GM19395 (cell line): ENCODE measurements around the gene ATG2A.

Experiments used
- ATAC-seq: cut with Tn5 transposase; IDR thresholded peaks from one replicate; pipeline ENCODE4 v1.9.1; 2021; ENCODE audit warnings: mild to moderate bottlenecking, moderate library complexity; ENCODE audit not compliant: unreplicated experiment

ATG2A gene

DNA sequence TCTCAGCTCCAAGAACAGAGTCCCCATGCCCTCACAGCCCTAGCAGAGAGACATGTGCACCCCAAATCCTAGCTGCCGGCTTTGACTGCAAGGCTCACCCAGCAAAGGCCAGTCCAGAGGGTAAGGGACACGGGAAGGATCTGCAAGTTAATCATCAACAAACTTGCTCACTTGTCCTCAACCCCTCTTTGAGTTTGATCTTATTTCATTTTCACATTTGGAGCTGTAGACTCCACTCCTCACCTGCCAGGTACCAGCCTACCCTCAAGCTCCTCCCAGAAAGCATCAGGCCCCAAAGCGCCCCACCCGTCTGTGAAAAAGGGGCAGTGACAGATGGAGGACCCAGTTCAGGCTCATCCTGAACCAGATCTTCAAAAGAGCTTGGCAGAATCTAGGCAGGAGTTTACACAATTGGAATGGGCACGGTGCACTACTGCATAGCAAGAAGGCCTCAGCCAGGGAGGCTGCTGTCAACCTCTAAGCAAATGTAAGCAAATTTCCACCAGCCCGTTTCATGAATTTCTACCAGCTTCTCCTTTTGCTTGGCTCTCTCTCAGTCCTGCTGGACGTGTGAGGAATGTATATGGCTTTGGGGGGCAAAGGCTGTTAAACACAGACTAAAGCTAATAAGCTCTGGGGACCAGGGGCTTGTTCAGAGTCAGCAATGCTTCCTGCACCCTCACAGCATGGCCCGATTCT is 44.1 kb downstream of the ATG2A start:
- no peak for ATAC-seq

DNA sequence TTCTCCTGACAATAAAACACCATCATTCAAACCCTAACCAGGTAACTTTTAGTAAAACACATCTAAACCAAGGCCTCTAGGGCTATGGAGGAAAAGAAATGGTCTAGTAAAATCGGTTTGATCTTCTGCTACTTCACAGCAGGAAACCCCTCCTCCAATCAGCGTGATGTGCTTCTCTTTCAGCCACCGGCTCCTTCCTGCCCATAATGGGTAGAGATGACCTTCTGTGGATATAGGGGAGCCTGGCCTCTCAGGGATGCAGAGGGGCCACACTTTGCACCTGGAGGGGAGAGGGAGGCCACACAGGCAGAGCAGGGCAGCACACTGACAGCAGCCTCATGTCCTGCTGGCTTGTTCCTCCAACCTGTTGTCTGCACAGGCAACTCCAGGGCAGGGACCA is 45.5 kb downstream of the ATG2A start:
- no peak for ATAC-seq

DNA sequence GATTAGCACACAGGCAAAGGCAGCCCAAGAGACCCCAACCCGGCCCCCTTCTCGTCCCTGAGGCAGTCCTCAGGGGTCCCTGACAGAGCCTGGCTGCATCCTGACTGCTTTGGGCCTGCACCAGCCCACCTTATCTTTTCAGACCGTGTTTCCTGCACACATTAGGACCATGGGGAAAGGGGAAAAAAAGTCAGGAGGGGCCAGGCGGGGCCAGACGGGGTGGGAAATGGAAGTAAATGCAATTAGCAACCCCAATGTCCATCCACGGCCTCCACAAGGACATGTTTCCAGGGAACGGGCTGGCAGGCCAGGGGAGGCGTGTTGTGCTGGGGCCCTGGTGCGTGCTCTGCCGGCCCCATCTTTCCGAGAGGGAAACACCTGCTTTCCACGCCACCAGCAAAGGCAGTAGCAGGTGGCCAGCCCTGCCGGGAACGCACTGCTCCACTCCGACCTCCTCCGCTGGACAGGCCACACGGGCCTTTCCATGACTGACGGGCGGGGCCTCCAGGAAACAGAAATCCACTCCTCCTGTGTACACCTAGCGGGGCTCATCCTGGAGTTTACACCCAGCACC is 46.0 kb downstream of the ATG2A start:
- no peak for ATAC-seq

DNA sequence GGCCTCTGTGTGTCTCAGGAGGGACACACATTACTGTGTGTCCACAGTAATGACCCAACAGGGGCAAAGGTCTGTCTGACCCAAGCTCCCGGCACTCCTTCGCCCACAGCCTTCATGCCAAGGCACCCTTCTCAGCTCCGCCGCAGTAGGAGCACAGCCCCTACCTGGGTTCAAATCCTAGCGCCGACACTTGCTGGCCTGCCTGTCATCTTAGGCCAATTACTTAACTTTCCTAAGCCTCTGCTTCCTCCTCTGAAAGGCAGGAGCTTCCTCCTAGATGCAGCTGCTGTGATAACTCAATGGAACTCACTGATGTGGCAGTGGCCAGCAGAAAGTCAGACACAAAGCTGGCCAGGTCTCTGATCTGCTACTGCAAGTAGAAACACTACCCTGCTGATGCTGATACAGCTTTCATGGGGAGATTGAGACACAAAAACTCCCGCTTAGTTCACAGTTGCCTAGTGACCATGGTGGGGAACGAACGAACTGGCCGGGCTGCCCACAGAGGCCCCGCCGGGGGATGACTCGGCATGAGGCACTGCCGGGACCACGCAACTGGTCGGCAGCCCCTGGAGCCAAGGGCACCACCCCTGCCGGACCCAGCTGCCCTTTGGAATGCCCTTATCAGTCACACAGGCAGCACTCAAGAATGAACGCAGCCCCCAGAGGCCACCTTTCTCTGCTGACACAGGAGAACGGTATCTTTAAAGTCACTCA is 46.7 kb downstream of the ATG2A start:
- ATAC-seq, result no peak

DNA sequence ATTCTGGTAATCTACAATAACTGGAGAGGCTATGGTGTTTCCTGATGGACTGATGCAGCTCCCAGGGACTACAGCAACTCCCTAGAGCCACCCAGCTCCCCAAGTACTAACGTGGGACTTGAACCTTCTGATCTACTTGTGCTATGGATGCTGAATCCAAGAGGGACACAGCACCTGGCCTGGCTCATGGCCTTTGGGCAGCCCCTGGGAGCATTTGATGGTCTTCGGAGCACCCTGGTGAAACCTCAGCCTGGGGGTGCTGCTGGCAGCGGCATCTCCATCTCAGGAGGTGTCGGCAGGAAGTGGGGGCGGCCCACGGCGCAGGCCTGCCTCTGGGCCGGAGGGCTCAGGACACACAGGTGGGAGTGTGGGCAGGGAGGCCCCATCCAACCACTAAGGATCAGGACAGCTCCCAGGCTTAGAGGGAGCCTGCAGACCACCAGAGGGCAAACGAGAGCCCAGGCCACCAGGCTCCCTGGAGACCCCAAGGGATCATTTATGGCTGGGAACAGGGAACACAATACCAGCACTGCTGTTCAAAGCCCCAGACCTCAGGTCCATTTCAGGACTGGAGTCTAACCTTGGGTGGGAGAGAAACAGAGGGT is 47.3 kb downstream of the ATG2A start:
- ATAC-seq, result no peak

DNA sequence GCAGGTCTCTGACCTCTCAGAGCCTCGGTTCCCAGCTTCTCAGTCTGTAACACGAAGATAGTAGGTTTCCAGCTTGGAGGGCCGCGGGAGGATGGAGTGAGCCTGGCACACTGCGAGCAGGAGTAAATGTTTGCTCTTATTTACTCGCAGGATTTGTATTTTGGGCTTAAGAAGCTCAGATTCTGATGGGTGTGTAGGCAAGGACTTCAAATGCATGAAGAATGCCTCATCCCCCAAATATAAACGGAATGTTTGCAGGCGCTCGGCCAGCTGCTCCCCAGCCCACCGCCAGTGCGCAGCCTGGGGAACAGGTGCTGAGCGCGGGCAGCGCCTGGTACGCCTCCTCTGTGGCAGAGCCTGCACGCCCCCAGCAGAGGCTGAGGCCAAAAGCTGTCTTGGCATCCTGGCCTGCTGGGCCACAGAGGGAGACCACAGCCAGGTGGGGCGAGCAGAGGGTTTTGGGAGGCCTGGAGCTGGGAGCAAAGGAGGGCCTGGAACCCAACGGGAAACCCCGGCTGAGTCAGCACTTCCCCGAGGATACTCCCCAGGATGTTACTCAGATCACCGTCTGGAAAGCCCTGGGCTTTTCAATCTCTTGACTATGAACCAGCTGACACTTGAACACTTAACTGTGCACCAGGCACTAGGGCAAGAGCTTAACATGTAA is 48.0 kb downstream of the ATG2A start:
- ATAC-seq, result no peak

DNA sequence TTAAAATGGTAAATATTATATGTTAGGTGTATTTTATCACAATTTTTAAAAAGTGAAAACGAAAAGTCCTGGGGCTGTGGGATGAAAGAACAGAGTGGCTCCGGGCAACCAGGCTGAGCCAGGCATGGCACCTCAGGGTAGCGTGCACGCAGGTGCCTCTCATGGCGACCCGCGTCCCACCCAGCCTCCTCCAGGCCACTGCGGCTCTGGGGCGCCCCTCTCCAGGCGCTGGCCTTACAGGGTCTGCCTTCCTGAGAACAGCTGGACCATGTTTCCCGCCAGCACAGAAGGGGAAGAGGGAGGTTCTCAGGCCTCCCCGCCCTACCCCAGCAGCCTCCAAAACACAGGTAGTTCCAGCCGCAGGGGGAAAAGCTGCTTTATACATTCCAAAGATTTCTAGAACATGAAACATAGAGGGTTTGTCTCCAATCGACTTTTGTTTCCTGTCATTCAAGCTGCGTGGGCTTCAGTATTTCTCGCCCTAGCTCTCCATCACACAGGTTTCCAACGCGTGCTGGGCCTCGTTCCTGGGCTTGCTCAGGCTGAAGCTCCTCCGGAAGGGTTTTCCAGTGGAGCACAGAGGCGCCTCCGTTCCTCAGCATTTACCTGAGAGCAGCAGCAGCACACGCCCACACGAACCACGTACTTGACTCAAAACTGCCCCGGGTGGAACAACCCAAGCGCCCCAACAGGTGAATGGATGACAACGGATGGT is 49.1 kb downstream of the ATG2A start:
- ATAC-seq, result no peak

DNA sequence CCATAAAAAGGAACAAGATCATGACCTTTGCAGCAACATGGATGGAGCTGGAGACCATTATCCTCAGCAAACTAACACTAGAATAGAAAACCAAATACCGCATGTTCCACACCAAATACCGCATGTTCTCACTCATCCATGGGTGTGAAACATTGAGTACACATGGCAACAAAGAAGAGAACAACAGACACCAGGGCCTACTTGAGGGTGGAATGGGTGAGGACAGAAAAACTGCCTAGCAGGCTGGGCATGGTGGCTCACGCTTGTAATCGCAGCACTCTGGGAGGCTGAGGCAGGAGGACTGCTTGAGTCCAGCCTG is 50.9 kb downstream of the ATG2A start:
- ATAC-seq, result no peak

DNA sequence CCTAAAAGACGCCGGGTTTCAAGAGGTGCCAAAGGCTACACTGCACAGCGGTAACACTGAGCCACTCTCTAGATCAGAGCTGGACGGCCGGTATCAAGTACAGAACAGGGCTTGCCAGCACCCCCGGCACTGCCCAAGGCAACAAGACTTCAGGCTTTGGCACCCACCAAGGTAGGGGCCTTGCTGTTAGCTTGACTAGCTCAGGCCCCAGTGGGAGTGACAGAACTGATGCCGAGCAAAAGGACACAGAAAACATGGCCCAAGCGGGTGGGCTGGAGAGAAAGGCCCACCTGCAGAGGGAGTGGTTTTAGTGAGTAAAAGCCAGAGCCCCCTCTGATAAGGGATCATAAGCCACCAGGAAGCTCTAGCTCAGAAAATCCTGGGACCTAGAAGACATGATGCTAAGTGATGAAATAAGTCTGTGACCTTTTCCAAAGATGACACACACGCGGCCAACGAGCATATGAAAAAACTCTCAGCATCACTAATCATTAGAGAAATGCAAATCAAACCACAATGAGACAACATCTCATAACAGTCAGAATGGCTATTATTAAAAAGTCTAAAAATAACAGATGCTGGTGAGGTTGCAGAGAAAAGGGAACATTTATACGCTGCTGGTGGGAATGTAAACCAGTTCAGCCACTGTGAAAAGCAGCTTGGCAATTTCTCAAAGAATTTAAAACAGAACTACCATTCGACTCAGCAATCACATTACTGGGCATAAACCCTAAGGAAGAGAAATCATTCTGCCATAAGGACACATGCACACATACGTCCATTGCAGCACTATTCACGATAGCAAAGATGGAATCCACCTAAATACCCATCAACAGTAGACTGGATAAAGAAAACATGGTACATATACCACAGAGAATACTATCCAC is 51.5 kb downstream of the ATG2A start:
- ATAC-seq, result no peak

DNA sequence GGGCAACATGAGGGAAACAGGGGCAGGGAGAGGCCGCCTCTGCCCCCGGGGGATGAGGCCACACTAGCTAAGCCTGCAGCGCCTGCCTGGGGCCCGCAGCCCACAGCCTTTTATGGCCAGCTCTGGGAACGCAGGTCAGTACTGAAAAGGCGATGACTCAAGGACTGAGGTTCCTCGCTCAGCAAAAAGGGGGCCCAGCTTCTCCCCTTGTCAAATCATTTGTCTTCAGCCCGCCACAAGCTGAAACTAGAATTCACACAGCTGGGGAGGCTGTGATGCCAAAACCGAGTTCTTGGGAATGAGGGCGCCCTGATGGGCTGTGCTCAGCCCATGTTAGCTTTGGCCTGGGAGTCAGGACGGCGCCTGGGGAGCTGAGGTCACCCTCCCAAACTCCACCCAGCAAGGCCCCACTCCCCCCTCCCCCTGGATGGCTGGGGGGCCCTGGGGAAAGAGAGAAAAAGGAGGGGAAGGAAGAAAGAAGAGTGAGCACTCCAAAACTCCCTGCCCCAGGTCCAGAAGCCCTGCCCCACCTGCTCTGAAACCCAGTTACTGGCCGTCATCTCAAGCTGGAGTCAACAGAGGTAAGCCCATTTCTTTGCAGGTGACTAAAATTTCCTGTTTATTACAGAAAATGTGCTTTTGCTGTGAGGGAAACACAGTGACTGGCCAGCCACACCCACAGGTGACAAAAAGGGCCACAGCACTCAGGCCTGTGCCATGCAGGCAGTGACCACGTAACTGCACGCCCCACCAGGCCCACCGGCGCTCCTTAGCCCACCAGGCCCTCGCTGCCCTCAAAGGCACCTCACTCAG is 52.3 kb downstream of the ATG2A start:
- ATAC-seq, result no peak

DNA sequence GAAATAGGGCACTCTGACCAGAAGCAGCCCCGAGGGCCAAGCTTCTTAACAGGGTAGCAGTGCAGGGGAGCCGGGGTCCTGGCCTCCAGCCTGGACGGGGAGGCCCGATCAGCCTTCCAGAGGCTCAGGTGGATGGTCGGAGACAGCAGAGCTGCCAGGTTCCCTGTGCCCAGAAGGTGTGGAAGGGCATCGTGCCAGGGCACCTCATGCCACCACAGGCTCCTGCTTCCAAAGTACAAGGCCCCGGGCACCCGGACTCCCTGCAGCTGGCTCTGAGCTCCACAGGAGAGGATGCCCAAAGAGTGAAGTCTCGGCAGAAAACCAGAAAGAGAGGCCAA is 52.9 kb downstream of the ATG2A start:
- no peak for ATAC-seq

DNA sequence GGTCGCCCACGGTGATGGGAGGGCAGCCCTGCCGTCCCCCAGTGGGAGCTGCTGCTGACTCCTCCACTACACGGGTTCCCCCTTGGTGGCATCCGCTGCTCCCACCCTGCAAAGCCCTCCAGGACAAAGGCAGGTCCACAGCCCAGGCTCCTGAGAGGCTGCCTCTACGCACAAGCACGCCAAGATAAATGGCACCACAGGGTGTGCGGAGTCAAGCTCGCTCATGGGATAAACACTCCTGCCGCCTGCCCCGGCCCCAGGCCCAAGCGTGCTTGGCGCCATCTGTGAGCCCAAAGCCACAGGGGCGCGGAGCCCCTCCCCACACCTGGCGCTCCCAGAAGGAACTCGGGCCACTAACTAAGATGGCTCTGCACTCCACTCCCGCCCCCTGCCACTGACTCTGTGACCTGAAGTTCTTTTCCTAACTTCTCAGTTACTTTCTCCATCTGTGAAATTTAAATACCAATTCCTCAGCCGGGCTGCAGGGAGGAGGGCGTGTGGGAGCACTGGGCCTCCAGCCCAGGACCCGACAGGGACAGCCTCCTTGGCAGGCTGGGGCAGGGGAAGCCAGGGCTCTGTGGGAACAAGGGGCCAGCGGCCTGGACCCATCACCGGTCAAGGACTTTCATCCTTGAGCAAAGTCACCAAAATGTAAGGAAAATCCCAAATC is 53.5 kb downstream of the ATG2A start:
- no peak for ATAC-seq

DNA sequence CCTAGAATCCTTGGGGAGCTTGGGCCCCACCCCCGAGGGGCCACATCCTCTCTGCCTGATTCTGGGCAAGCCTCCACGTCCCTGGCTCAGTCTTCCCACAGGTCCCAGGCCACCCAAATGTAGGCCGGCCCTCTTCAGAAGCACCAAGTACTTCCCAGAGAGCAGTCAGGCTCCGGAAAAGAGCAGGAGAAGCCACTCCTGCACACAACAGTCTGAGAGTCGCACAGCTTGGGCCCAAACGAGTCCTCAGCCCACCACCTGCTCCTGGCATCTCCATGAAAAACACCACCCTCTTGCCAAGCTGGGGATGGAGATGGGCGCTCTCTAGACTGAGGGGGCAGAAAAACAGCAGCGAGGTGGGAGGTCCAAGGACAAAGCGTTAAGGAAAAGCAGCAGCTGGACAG is 54.0 kb downstream of the ATG2A start:
- ATAC-seq, result no peak

DNA sequence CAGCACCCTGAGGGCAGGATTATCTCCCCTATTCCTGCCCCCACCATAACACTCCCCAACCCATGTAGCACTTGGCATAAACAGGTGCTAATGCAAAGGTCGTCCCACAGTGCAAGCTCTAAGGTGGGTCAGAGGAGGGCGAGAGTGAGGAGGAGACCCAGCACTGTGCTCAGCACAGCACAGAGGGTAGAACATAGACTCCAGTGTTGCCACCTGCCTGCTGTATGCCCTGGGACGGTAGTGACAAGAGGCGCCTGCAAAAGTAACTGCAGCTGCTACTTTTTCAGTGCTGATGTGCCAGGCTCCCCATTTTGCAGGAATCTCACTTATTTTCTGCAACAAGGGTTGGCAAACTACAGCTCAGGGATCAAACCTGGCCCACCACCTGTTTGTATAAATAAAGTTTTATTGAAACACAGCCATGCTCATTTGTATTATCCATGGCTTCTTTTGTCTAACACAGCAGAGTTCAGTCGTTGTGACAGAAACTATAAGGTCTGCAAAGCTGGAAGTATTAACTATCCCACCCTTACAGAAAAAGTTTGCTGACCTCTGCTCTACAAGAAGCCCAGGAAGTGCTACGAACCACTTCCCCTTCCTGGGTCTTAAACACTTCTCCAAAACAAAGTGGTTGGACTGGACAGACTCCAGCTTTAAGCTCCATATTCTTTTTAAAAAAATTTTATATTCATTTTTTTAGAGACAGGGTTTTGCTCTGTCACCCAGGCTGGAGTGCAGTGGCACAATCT is 55.6 kb downstream of the ATG2A start:
- no peak for ATAC-seq

DNA sequence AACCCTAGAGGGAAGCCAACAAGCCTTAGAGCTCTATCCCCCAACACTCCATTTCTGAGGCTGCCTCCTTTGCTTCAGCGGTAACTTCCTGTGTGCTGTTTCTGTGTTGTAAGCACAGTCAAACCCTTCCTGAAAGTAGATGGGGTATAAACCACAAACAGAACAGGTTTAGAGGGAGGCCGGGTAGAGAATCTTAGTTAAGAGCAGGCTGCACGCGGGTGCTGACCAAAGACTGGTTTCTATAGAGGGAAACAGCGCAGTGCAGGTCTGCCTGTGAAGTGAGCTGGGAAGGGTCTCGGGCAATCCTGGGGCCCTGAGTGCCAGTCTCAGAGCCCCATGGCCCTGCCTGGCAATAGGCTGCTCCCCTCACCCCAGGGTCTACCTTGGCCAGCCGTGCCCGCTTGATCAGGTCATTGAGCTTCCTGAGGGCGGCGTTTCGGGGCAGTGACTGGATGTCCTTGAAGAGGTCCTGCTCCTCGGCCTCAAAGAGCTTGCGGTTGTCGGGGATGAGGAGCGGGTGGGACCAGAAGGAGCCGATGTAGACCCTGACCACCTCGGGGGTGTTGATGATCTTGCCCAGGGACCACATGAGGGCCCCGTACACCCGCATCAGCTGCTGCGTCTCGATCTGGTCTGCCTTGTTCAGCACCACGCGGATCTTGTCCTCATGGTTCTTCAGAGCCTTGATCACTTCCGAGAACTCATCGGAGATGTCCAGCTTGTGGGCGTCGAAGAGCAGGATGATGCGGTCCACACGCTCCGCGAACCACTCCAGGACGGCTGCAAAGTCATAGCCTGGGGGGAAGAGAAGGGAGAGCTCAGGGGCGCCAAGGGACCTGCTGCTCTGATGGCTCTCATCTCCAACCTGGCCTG is 57.2 kb downstream of the ATG2A start:
- peak; percentile 85 for ATAC-seq

DNA sequence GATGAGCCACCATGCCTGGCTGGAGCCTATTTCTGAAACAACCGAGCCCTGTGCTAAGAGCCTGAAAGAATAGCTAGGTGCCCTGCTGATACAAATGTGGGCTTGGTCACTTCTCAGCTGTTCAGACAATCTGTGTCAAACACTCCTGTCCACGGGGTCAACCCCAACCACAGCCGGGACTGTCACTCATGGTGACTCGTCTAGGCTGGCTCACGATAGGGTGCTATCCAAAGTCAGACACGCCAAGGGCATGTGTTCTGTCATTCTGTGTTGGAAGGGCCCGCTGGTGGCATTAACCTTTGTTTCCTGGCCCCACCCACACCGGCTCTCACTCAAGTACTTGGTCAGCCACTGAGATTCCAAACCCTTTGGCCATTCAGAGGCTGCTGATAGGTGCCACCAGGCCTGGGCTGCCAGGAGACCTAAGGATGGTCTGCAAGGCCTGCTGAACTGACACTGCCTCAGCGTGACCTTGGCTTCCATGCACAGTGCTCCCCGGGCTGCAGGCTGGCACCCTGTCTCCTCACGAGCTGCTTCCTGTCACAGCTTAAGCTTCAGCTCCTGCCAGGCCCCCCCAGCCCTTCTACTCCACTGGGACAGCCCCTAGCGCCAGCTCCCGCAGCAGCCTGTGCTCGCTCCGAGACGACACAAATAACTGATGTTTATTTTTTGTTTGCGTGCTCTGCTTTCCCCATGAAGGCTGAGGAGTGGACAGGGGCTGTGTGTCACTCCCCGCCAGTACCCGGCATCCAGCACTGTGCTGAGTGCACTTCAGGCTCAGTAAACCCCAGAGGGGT is 58.3 kb downstream of the ATG2A start:
- ATAC-seq, result no peak
